ENCODE data around the gene PIAS1.

The PIAS1 gene

GRCh38 chr15:68228971-68229385 is 174.9 kb downstream of the PIAS1 start:
- peaks cover 22% of the 10 kb centered on the region for H3K4me1 ChIP-seq
- H3K9me3 ChIP-seq, result no peaks in the 10 kb centered on the region
- H3K27me3 ChIP-seq, result no peaks in the 10 kb centered on the region
- TF ChIP-seq CTCF (IDR thresholded peaks at IDR 0.05; ENCODE audit: low read depth, low read length), result no peak
- H3K36me3 ChIP-seq, result peaks cover 7% of the 10 kb centered on the region
- H3K4me3 ChIP-seq (ENCODE audit: low read depth, low read length), result peak overlapping the region; percentile 81
- no peak for DNase-seq

- no peak for TF ChIP-seq CTCF (IDR thresholded peaks at IDR 0.05; ENCODE audit: low read depth, low read length)
- Histone ChIP-seq H3K4me3 (ENCODE audit: low read depth, low read length) (peak within 1 kb of the TSS; percentile 81), H3K27me3 (no peaks in the 10 kb centered on the region), H3K9me3 (no peaks in the 10 kb centered on the region), H3K4me1 (peaks cover 26% of the 10 kb centered on the region), H3K36me3 (peaks cover 7% of the 10 kb centered on the region)
- peak; percentile 92 for DNase-seq
These were observed 175.5 kb downstream of the PIAS1 start, which contains the start of gene CLN6 for GRCh38 chr15:68229386-68230156. Gene CLN6, minus strand, starts transcription at chr15:68229728. Its CDS starts 144 bp downstream, at chr15:68229584.

- DNase-seq, result peak; percentile 46
These were observed 176.3 kb downstream of the PIAS1 start for GRCh38 chr15:68230157-68231100.

GRCh38 chr15:68231102-68231818 is 177.1 kb downstream of the PIAS1 start:
- Histone ChIP-seq H3K9me3 (no peaks in the 10 kb centered on the region), H3K27me3 (no peaks in the 10 kb centered on the region), H3K4me3 (ENCODE audit: low read depth, low read length) (peak overlapping the region; percentile 81), H3K36me3 (no peaks in the 10 kb centered on the region), H3K4me1 (peaks cover 26% of the 10 kb centered on the region)
- no peak for TF ChIP-seq CTCF (IDR thresholded peaks at IDR 0.05; ENCODE audit: low read depth, low read length)
- DNase-seq, result peak; percentile 53

More at GRCh38 chr15:68230157-68231100, 176.3 kb downstream of the PIAS1 start:
- Histone ChIP-seq H3K4me1 (peaks cover 26% of the 10 kb centered on the region), H3K36me3 (peaks cover 6% of the 10 kb centered on the region), H3K9me3 (no peaks in the 10 kb centered on the region), H3K27me3 (no peaks in the 10 kb centered on the region), H3K4me3 (ENCODE audit: low read depth, low read length) (peak overlapping the region; percentile 81)
- TF ChIP-seq CTCF (IDR thresholded peaks at IDR 0.05; ENCODE audit: low read depth, low read length), result peak; percentile 26; the same call in 1 of the 2 replicates

- Histone ChIP-seq H3K9me3 (no peaks in the 10 kb centered on the region), H3K27me3 (no peaks in the 10 kb centered on the region), H3K36me3 (no peaks in the 10 kb centered on the region), H3K4me3 (ENCODE audit: low read depth, low read length) (no peak overlapping the region), H3K4me1 (peaks cover 26% of the 10 kb centered on the region)
- no peak for TF ChIP-seq CTCF (IDR thresholded peaks at IDR 0.05; ENCODE audit: low read depth, low read length)
- DNase-seq, result no peak
These were observed 178.3 kb downstream of the PIAS1 start for GRCh38 chr15:68232449-68232848.
